ENCODE results near the gene SLC16A10. TPM values are rescaled to one million over a fixed set of nuclear protein-coding genes. Genes with fewer than 3 reads are reported as not detected.

Gene SLC16A10
- total and polyA plus RNA-seq, 2 of the 8 experiments (the other 6 are each of a cell fraction or from before 2014, with no cell fraction given) = 18.6 to 23.2 TPM

GRCh38 chr6:111266276-111266675, 179.0 kb downstream of the SLC16A10 start:
- Histone ChIP-seq H2BK20ac (ENCODE audit: low read length) (no peak overlapping the region), H3K23ac (ENCODE audit: insufficient read length) (no peak overlapping the region), H4K91ac (replicated peaks; ENCODE audit: insufficient read length, low read length) (no peak overlapping the region), H3K14ac (ENCODE audit: insufficient read length) (no peak overlapping the region), H3K23me2 (ENCODE audit: low read depth, low read length) (no peaks in the 10 kb centered on the region), H3K4me2 (ENCODE audit: insufficient read depth in 1 of 2, low read depth in 2 of 2, low read length in 2 of 2) (no peak overlapping the region), H2BK12ac (ENCODE audit: low read depth, low read length) (no peak overlapping the region), H3K9me3 (ENCODE audit: insufficient read depth in 2 of 2, low read depth in 1 of 2, low read length in 1 of 2) (no peaks in the 10 kb centered on the region), H3K9ac (replicated peaks in 1 of 4; ENCODE audit: extremely low read depth in 1 of 4, low read depth in 3 of 4, low read length in 3 of 4) (no peak overlapping the region), H3K18ac (ENCODE audit: extremely low read depth, low read length) (no peak overlapping the region), H3K56ac (replicated peaks; ENCODE audit: insufficient read length, low read depth, low read length) (no peak overlapping the region), H4K20me1 (replicated peaks in 1 of 2; ENCODE audit: control insufficient read depth in 1 of 2, insufficient read depth in 2 of 2, low read length in 2 of 2) (peaks cover 0 to 1% of the 10 kb centered on the region in 2 experiments), H3K4me1 (replicated peaks in 1 of 4; ENCODE audit: control insufficient read depth in 3 of 4, insufficient read depth in 4 of 4, low read length in 3 of 4) (no peaks in the 10 kb centered on the region), H2BK15ac (ENCODE audit: low read length) (no peak overlapping the region), H3K4me3 (ENCODE audit: extremely low read depth in 1 of 4, insufficient read depth in 2 of 4, low read depth in 3 of 4, low read length in 4 of 4) (no peak overlapping the region), H3K36me3 (ENCODE audit: control insufficient read depth in 2 of 4, insufficient read depth in 4 of 4, low read length in 3 of 4) (peaks cover 9 to 52% (median 30%) of the 10 kb centered on the region in 4 experiments), H2AK5ac (ENCODE audit: low read depth, low read length) (no peak overlapping the region), H3K27ac (ENCODE audit: low read depth, low read length) (no peak overlapping the region), H2BK5ac (ENCODE audit: low read depth, low read length) (no peak overlapping the region), H3K79me2 (ENCODE audit: control insufficient read depth in 1 of 2, insufficient read depth in 2 of 2, low read length in 2 of 2) (peaks cover 3 to 18% of the 10 kb centered on the region in 2 experiments; a peak in 3 of 4 replicates), H3K4ac (replicated peaks; ENCODE audit: insufficient read length, low read depth, low read length) (no peak overlapping the region), H4K8ac (ENCODE audit: extremely low read depth, insufficient read depth, low read length) (no peak overlapping the region), H2AFZ (ENCODE audit: low read length) (no peak overlapping the region), H3K27me3 (replicated peaks in 1 of 4; ENCODE audit: control insufficient read depth in 3 of 4, extremely low read depth in 1 of 4, insufficient read depth in 3 of 4, low read length in 3 of 4) (no peaks in the 10 kb centered on the region), H3K79me1 (ENCODE audit: low read depth, low read length) (no peaks in the 10 kb centered on the region; the same call in 1 of the 2 replicates), H4K5ac (ENCODE audit: insufficient read length, low read depth, low read length) (no peak overlapping the region), H2BK120ac (replicated peaks; ENCODE audit: low read depth, low read length) (no peak overlapping the region)
- no peak for TF ChIP-seq YY1 (IDR thresholded peaks at IDR 0.05; ENCODE audit: low read depth, low read length)
- ChIA-PET POLR2A (ENCODE audit: partially characterized antibody) (no interaction called here), CTCF (ENCODE audit: partially characterized antibody) (no interaction called here)
- FAIRE-seq = no peak
- no peak for DNase-seq (ENCODE audit: low read depth in 1 of 2, low spot score in 2 of 2)
- WGBS, 2 experiments (ENCODE audit: extremely low coverage in 1 of 2, insufficient coverage in 1 of 2, insufficient read length in 1 of 2, insufficient replicate concordance in 2 of 2, low coverage in 1 of 2, low lambda C conversion rate in 2 of 2, missing lambda C conversion rate in 1 of 2) = 81% methylated on average over 2 of the region's 2 CpGs; no CpG with 5 or more reads in 1 of the 2 experiments
